ENCODE measurements around the gene CD22.

CD22 gene

DNA sequence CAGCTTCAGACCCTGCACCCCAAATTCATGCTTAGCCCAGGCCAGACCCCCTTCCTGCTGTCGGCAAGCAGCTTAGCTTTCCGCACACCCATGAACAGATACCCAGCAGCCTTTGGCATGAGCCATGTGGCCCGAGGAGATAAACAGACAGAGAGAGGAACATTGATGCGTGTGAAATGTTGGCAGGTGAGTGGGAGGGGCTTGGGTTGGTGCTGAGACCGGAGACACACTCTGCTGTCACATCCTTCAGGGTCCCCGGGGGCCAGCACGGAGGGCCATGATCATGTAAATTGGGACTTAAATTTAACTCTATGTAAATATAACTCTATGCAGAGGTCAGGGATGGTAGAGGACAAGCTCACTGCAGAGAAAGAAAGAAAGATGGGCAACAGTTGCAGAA is 1.5 kb downstream of the CD22 start:
- TF ChIP-seq, protein P1, sequence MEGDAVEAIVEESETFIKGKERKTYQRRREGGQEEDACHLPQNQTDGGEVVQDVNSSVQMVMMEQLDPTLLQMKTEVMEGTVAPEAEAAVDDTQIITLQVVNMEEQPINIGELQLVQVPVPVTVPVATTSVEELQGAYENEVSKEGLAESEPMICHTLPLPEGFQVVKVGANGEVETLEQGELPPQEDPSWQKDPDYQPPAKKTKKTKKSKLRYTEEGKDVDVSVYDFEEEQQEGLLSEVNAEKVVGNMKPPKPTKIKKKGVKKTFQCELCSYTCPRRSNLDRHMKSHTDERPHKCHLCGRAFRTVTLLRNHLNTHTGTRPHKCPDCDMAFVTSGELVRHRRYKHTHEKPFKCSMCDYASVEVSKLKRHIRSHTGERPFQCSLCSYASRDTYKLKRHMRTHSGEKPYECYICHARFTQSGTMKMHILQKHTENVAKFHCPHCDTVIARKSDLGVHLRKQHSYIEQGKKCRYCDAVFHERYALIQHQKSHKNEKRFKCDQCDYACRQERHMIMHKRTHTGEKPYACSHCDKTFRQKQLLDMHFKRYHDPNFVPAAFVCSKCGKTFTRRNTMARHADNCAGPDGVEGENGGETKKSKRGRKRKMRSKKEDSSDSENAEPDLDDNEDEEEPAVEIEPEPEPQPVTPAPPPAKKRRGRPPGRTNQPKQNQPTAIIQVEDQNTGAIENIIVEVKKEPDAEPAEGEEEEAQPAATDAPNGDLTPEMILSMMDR (IDR thresholded peaks at IDR 0.05; ENCODE audit: control insufficient read depth, extremely low read depth, insufficient read depth) = no peak
- no peak overlapping the region for H3K4me3 ChIP-seq (ENCODE audit: low read depth, low read length)
- no peak for DNase-seq (ENCODE audit: low read depth)

DNA sequence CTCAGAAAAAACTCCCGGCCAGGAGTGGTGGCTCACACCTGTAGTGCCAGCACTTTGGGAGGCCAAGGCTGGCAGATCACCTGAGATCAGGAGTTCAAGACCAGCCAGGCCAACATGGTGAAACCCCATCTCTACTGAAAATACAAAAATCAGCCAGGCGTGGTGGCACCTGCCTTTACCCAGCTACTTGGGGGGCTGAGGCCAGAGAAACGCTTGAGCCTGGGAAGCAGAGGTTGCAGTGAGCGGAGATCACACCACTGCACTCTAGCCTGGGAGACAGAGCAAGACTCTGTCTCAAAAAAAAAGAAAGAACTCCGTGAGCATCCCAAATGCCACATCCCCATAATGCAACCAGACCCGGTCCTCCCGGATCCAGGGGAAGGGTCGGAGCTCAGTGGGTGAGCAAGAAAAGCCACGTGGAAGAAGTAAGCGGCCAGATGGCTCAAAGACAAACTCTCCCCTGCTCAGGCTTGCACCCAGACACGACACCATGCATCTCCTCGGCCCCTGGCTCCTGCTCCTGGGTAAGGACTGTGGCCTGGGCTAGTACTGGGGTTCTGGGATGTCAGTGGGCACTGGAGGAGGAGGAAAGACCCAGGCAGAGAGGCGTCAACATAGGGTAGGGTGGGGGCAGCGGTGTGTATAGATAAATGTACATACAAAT is 2.7 kb downstream of the CD22 start:
- DNase-seq (ENCODE audit: low read depth) = no peak
- no peak overlapping the region for H3K4me3 ChIP-seq (ENCODE audit: low read depth, low read length)
- TF ChIP-seq, protein P1 (IDR thresholded peaks at IDR 0.05; ENCODE audit: control insufficient read depth, extremely low read depth, insufficient read depth) = no peak

DNA sequence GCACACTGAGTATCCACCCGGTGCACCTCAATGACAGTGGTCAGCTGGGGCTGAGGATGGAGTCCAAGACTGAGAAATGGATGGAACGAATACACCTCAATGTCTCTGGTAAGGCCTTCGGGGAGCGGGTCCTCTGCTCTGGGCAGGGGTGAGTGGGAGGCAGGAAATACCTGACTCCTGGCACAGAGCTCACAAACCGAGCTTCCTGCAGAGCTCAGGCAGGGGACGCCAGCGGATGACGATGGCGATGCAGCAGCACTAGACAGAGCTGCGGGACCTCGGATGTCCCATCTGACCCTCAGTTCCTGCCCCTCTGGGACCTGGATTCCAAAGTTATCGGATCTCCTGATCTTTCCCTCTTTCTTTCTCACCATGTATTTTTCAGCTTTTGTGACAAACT is 3.8 kb downstream of the CD22 start:
- no peak for DNase-seq (ENCODE audit: low read depth)
- no peak overlapping the region for H3K4me3 ChIP-seq (ENCODE audit: low read depth, low read length)
- TF ChIP-seq, protein P1 (IDR thresholded peaks at IDR 0.05; ENCODE audit: control insufficient read depth, extremely low read depth, insufficient read depth) = no peak

DNA sequence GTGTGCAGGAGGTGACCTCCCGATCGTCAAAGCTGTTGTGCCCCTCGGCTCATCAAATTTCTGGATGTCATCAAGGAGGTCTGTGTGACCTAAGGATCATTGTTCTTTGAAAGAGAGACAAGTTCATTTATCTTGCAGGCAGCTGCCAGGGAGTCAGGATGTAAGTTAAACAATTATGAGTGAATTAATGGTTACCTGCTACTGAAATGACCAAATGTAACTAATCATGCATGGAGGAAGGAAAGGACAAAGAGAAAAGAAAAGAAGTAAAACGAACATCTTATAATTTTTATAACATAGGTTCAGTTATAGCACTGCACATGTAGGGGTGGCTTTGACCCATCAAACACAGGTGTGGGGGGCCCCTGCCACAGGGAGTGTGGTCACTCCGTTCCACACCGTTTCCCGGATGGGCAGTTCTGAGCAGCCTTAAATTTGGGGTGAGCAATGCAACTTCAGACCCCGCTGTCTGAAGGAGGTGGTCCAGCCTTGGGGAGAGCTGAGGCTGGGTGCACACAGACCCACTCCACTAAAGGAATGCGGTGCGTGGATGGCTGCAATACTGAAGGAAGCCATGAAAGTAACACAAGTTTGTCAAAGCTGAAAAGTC is 5.3 kb downstream of the CD22 start:
- TF ChIP-seq, protein P1 (IDR thresholded peaks at IDR 0.05; ENCODE audit: control insufficient read depth, extremely low read depth, insufficient read depth) = no peak
- DNase-seq (ENCODE audit: low read depth) = no peak
- no peak overlapping the region for H3K4me3 ChIP-seq (ENCODE audit: low read depth, low read length)

DNA sequence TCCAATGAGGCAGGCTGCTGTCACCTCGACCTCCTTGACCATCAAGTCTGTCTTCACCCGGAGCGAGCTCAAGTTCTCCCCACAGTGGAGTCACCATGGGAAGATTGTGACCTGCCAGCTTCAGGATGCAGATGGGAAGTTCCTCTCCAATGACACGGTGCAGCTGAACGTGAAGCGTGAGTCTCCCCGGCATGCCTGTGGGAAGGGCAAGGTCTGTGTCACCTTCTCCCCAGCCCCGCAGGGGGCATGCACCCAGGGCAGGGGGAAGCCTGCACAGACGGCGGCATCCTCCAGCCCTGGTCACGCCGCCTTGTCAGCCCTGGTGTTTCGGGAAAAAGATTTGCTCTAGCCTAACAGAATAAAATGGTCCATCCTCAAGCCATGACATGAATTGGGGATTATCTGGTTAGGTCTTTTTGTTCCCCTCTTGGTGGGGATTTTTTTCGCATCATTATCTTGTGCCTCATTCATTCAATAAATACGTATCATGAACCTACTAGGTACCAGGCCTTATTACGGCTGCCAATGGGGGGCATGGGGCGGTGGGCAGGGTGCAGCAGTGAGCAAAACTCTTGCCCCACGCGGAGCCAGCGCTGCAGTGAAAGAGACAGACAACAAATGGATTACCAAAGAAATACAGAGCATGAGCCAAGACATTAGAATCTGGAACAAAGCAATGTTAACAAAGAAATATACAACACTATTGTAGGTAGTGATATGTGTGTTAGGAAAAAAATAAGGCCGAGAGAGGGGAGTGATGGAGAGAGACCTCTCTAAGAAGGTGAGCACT is 7.4 kb downstream of the CD22 start:
- DNase-seq (ENCODE audit: low read depth) = no peak
- TF ChIP-seq, protein P1 (IDR thresholded peaks at IDR 0.05; ENCODE audit: control insufficient read depth, extremely low read depth, insufficient read depth) = no peak
- H3K4me3 ChIP-seq (ENCODE audit: low read depth, low read length) = no peak overlapping the region

DNA sequence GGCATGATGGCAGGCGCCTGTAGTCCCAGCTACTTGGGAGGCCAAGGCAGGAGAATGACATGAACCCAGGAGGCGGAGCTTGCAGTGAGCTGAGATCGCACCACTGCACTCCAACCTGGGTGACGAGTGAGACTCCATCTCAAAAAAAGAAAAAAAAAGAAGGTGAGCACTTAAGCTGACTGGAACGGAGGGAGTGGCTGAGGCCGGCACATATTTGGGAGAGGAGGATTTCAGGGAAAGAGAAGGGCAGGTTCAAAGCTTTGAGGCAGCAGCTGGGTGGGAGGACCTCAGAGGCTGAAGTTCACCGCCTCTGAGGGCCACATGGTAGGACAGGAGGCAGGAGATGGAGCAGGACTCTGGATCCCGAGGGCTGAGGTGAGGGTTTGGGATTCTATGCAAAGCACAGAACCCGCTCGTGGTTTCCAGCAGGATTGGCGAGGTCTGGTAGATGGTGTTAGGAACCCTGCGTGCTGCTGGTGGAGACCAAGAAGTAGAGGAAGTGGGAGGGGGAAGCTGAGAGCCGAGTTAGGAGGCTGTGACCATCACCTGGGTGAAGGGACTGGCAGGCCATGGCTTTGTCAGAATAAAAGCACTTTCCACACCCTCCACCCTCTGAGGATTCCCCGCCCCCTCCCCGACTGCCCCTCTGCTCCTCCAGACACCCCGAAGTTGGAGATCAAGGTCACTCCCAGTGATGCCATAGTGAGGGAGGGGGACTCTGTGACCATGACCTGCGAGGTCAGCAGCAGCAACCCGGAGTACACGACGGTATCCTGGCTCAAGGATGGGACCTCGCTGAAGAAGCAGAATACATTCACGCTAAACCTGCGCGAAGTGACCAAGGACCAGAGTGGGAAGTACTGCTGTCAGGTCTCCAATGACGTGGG is 8.4 kb downstream of the CD22 start:
- no peak overlapping the region for H3K4me3 ChIP-seq (ENCODE audit: low read depth, low read length)
- DNase-seq (ENCODE audit: low read depth) = no peak
- TF ChIP-seq, protein P1 (IDR thresholded peaks at IDR 0.05; ENCODE audit: control insufficient read depth, extremely low read depth, insufficient read depth) = no peak
